Fibroblast of lung (primary cell): ENCODE data around the gene AACS. TPM values are rescaled to one million over a fixed set of nuclear protein-coding genes. Genes with fewer than 3 reads are reported as not detected.

Source experiments
- DNase-seq, 2 donors: peaks; one replicate each; pipeline versions ENCODE4 v3.0.0 to v3.0.0-alpha.2; 2010; ENCODE audit warnings: low read depth in 2 of 2
- H2AFZ ChIP-seq: 2 replicates; pipeline ENCODE4 v1.5.1; 2012; ENCODE audit warnings: low read length, control low read depth, inconsistent platforms
- H3K27ac ChIP-seq: 2 replicates; pipeline ENCODE4 v1.5.1; 2011; ENCODE audit warnings: low read length, control low read depth; ENCODE audit not compliant: insufficient read depth
- H3K27me3 ChIP-seq: 2 replicates; pipeline ENCODE4 v1.5.1; 2011; ENCODE audit warnings: mild to moderate bottlenecking, low read length; ENCODE audit not compliant: control insufficient read depth, insufficient read depth
- H3K36me3 ChIP-seq: 2 replicates; pipeline ENCODE4 v1.5.1; 2011; ENCODE audit warnings: low read length; ENCODE audit not compliant: control insufficient read depth, insufficient read depth
- H3K4me1 ChIP-seq: 2 replicates; pipeline ENCODE4 v1.5.1; 2011; ENCODE audit warnings: low read length; ENCODE audit not compliant: control insufficient read depth, insufficient read depth; ENCODE audit errors: extremely low read depth
- H3K4me2 ChIP-seq: 2 replicates; pipeline ENCODE4 v1.5.1; 2011; ENCODE audit warnings: low read length, control low read depth; ENCODE audit not compliant: insufficient read depth; ENCODE audit errors: extremely low read depth
- H3K4me3 ChIP-seq, 4 experiments: fragments of 200-600 bp in 1 of 4; sonication (generic) in 1 of 4; replicated peaks in 1 of 4; 2 replicates each; pipeline ENCODE4 v1.5.1; 2011 to 2016; ENCODE audit warnings: low read length in 4 of 4, low read depth in 3 of 4, mild to moderate bottlenecking in 3 of 4, control low read depth in 2 of 4, inconsistent platforms in 1 of 4, mixed read lengths in 1 of 4; ENCODE audit not compliant: insufficient read depth in 1 of 4; ENCODE audit errors: control extremely low read depth in 1 of 4
- H3K79me2 ChIP-seq: 2 replicates; pipeline ENCODE4 v1.5.1; 2012; ENCODE audit warnings: mild to moderate bottlenecking, low read length, inconsistent platforms; ENCODE audit not compliant: control insufficient read depth, insufficient read depth
- H3K9ac ChIP-seq: 2 replicates; pipeline ENCODE4 v1.5.1; 2011; ENCODE audit warnings: mild to moderate bottlenecking, low read length, control low read depth; ENCODE audit not compliant: insufficient read depth
- H3K9me3 ChIP-seq: 2 replicates; pipeline ENCODE4 v1.5.1; 2012; ENCODE audit warnings: low read depth, low read length; ENCODE audit not compliant: control insufficient read depth, insufficient read depth
- H4K20me1 ChIP-seq: 2 replicates; pipeline ENCODE4 v1.5.1; 2011; ENCODE audit warnings: low read length; ENCODE audit not compliant: control insufficient read depth, insufficient read depth; ENCODE audit errors: extremely low read depth
- EZH2 ChIP-seq: IDR thresholded peaks from 2 replicates; pipeline ENCODE4 v1.5.1; 2012; ENCODE audit warnings: low read length, control low read depth, mild to moderate bottlenecking; ENCODE audit errors: missing control alignments
- polyA plus RNA-seq, 2 donors: library from polyadenylated mRNA; depleted of rRNA in 1 of 2; stranded (reverse) in 1 of 2; unstranded in 1 of 2; fragments of >200 nt; gene quantifications; 2 replicates each; pipeline ENCODE4 v1.2.1, GENCODE V29; 2011 to 2012; ENCODE audit warnings: missing spikeins in 1 of 2
- total RNA-seq: library from RNA; depleted of rRNA; stranded (reverse); fragments of >200 nt; gene quantifications from 2 replicates; pipeline ENCODE4 v1.2.1, GENCODE V29; 2014
- TF ChIP-seq, protein P1 (sequence below), 2 donors: IDR thresholded peaks in 1 of 2; conservative IDR thresholded peaks in 1 of 2; 1 replicate in 1 of 2; 2 replicates in 1 of 2; pipeline ENCODE4 v1.5.1; 2011 to 2012; ENCODE audit warnings: low read length in 2 of 2, control low read depth in 1 of 2, inconsistent platforms in 1 of 2, low read depth in 1 of 2, mild to moderate bottlenecking in 1 of 2

AACS gene
- total and polyA plus RNA-seq, 2 donors (not counting 1 experiment from before 2014, with no cell fraction given) = 24.7 to 31.5 TPM

- no peak for DNase-seq
- H3K79me2 ChIP-seq = no peaks in the 10 kb centered on the region
- no peaks in the 10 kb centered on the region for H3K9me3 ChIP-seq
- TF ChIP-seq, protein P1, sequence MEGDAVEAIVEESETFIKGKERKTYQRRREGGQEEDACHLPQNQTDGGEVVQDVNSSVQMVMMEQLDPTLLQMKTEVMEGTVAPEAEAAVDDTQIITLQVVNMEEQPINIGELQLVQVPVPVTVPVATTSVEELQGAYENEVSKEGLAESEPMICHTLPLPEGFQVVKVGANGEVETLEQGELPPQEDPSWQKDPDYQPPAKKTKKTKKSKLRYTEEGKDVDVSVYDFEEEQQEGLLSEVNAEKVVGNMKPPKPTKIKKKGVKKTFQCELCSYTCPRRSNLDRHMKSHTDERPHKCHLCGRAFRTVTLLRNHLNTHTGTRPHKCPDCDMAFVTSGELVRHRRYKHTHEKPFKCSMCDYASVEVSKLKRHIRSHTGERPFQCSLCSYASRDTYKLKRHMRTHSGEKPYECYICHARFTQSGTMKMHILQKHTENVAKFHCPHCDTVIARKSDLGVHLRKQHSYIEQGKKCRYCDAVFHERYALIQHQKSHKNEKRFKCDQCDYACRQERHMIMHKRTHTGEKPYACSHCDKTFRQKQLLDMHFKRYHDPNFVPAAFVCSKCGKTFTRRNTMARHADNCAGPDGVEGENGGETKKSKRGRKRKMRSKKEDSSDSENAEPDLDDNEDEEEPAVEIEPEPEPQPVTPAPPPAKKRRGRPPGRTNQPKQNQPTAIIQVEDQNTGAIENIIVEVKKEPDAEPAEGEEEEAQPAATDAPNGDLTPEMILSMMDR (conservative IDR thresholded peaks at IDR 0.05 in 1 of 2, IDR thresholded peaks at IDR 0.05 in 1 of 2; ENCODE audit: low read depth in 1 of 2, low read length in 2 of 2) = no peak
- peak; percentile 91 for TF ChIP-seq EZH2
- no peak overlapping the region for H3K9ac ChIP-seq
- no peak overlapping the region for H3K4me2 ChIP-seq
- no peaks in the 10 kb centered on the region for H3K4me1 ChIP-seq
- H3K27ac ChIP-seq = no peak overlapping the region
- H2AFZ ChIP-seq = no peak overlapping the region
- H3K36me3 ChIP-seq = no peaks in the 10 kb centered on the region
- peaks cover 36% of the 10 kb centered on the region for H3K27me3 ChIP-seq
- H4K20me1 ChIP-seq = no peaks in the 10 kb centered on the region
- peak overlapping the region in 1 of 4 experiments; percentile 25 for H3K4me3 ChIP-seq
Observed at GRCh38 chr12:125187780-125188741, 122.8 kb downstream of the AACS start.

GRCh38 chr12:125189015-125189414, 123.8 kb downstream of the AACS start:
- Histone ChIP-seq H3K4me1 (no peaks in the 10 kb centered on the region), H3K27me3 (peaks cover 31% of the 10 kb centered on the region), H4K20me1 (no peaks in the 10 kb centered on the region), H3K9me3 (no peaks in the 10 kb centered on the region), H3K4me2 (no peak overlapping the region), H3K79me2 (no peaks in the 10 kb centered on the region), H3K9ac (no peak overlapping the region), H3K4me3 (no peak overlapping the region), H3K27ac (no peak overlapping the region), H3K36me3 (no peaks in the 10 kb centered on the region), H2AFZ (no peak overlapping the region)
- DNase-seq = no peak
- TF ChIP-seq, protein P1 (conservative IDR thresholded peaks at IDR 0.05 in 1 of 2, IDR thresholded peaks at IDR 0.05 in 1 of 2; ENCODE audit: low read depth in 1 of 2, low read length in 2 of 2) = no peak
- no peak for TF ChIP-seq EZH2

- H3K4me3 ChIP-seq = no peak overlapping the region
- no peaks in the 10 kb centered on the region for H3K79me2 ChIP-seq
- TF ChIP-seq, protein P1 (conservative IDR thresholded peaks at IDR 0.05 in 1 of 2, IDR thresholded peaks at IDR 0.05 in 1 of 2; ENCODE audit: low read depth in 1 of 2, low read length in 2 of 2) = no peak
- no peak for TF ChIP-seq EZH2
- H3K4me1 ChIP-seq = no peaks in the 10 kb centered on the region
- H3K36me3 ChIP-seq = no peaks in the 10 kb centered on the region
- DNase-seq = no peak
- H3K9me3 ChIP-seq = no peaks in the 10 kb centered on the region
- H4K20me1 ChIP-seq = no peaks in the 10 kb centered on the region
- no peak overlapping the region for H2AFZ ChIP-seq
- H3K4me2 ChIP-seq = no peak overlapping the region
- no peak overlapping the region for H3K9ac ChIP-seq
- H3K27me3 ChIP-seq = peaks cover 27% of the 10 kb centered on the region
- no peak overlapping the region for H3K27ac ChIP-seq
Observed at GRCh38 chr12:125189502-125189901, 124.3 kb downstream of the AACS start.
